ENCODE results near the gene PDE4DIP. TPM values are rescaled to one million over a fixed set of nuclear protein-coding genes. Genes with fewer than 3 reads are reported as not detected.
"Not testable (repeated sequence)": the region's sequence is repeated elsewhere in the genome, so short reads cannot be mapped to it uniquely, and the experiment has no call there.

The PDE4DIP gene
- total RNA-seq (100 to 1,000 TPM; 131 to 209 TPM), polyA plus RNA-seq (ENCODE audit: insufficient read length in 2 of 2) (100 to 1,000 TPM; 220 to 249 TPM)
- long read RNA-seq, donor 1, full-length matches to known transcripts: 9 of 109 reads
- long read RNA-seq, donor 1, partial matches to known transcripts: 60 of 109 reads
- long read RNA-seq, donor 1, other reads (novel, unspliced or antisense): 40 of 109 reads
- long read RNA-seq, donor 2, full-length matches to known transcripts: 3 of 3 reads
- long read RNA-seq, donor 2, partial matches to known transcripts: 0 of 3 reads
- long read RNA-seq, donor 2, other reads (novel, unspliced or antisense): 0 of 3 reads
- long read RNA-seq, donor 3, full-length matches to known transcripts: 3 of 3 reads
- long read RNA-seq, donor 3, partial matches to known transcripts: 0 of 3 reads
- long read RNA-seq, donor 3, other reads (novel, unspliced or antisense): 0 of 3 reads
- long read RNA-seq, donor 4, partial matches to known transcripts: 28 of 28 reads
- long read RNA-seq, donor 4, other reads (novel, unspliced or antisense): 0 of 28 reads

DNA sequence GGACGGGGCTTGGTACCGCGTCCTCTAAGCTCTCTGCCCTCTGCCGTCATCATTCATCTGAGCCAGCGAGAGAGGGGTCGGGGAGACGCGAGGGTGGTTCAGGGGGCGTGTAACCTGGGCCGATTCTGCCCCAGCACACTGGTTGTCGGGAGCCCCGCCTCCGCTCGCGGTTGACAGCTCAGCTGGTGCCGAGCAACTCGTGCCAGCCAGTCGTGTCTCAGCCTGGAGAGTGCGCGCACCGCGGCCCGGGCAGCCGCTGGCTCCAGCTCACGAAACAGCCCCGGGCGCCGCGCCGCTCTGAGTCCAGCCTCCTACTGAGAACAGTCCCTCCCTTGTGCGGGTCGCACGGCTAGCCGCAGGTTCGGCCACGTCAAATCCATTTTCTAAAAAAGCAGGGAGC, at the start of gene PDE4DIP:
Gene PDE4DIP (plus strand): TSS at position 209 of the 400 bp plus-strand sequence. CDS start 347 bp downstream, outside the sequence.
- H3K4me3 ChIP-seq (ENCODE audit: low read depth, low read length); DNase-seq (ENCODE audit: low read depth in 4 of 6, low spot score in 6 of 6): not testable (repeated sequence)

DNA sequence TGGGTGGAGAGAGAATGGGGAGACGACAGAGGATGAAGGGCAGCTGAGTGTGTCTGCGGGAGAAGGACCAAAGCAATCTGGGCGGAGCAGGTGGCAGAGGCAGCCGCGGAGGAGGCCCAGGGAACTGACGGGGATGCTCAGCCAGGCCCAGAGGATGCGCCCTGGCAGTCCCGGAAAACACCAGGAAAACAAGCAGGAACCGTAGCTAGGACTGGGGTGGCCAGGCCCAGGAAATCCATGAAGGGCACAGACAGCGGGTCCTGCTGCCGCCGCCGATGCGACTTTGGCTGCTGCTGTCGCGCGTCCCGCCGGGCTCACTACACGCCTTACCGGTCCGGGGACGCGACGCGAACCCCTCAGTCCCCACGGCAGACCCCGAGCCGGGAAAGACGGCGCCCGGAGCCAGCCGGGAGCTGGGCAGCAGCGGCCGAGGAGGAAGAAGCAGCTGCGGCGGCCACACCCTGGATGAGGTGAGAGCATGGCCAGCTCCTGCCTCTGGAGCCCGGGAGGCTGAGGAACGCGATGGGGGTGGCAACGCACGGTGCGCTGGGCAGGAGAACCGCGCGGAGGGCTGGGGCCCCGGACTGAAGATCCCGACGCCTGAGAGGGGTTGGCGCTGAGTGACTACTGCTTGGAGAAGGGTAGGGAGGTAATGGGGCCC, 35.8 kb upstream of the PDE4DIP start:
- DNase-seq (ENCODE audit: low read depth in 4 of 6, low spot score in 6 of 6); H3K4me1 ChIP-seq (ENCODE audit: control insufficient read depth, insufficient read depth, low read length); H3K27ac ChIP-seq (ENCODE audit: low read depth, low read length); H3K4me3 ChIP-seq (ENCODE audit: low read depth, low read length); H3K9me3 ChIP-seq (ENCODE audit: control insufficient read depth, insufficient read depth, low read length); H3K36me3 ChIP-seq (ENCODE audit: control insufficient read depth, insufficient read depth, low read length); H3K27me3 ChIP-seq (ENCODE audit: control insufficient read depth, insufficient read depth, low read length): not testable (repeated sequence)
- no CpG with 5 or more reads among the region's 50 CpGs for WGBS (ENCODE audit: insufficient coverage)

More for the DNA sequence above, at the start of gene PDE4DIP:
- no CpG with 5 or more reads among the region's 36 CpGs for WGBS (ENCODE audit: insufficient coverage)
- H3K9me3 ChIP-seq (ENCODE audit: control insufficient read depth, insufficient read depth, low read length); H3K27ac ChIP-seq (ENCODE audit: low read depth, low read length); H3K4me1 ChIP-seq (ENCODE audit: control insufficient read depth, insufficient read depth, low read length); H3K36me3 ChIP-seq (ENCODE audit: control insufficient read depth, insufficient read depth, low read length); H3K27me3 ChIP-seq (ENCODE audit: control insufficient read depth, insufficient read depth, low read length): not testable (repeated sequence)

DNA sequence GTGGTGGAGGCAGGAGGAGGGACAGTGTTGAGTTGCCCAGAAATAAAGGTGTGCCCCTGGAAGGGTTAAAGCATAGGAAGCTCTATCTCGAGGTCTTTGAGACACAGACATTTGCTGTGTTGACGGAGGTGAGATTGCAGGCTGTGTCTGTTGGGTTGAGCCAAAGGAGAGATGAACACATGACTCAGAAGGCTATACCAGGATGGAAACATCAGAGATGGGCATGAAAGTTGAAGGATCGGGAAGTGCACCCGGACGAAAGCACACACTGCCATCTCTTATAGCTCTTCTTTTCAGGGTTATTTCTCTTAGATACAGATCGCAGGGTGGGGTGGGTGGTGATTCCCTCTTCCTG, 35.3 kb upstream of the PDE4DIP start:
- not testable (repeated sequence) for H3K27me3 ChIP-seq (ENCODE audit: control insufficient read depth, insufficient read depth, low read length); DNase-seq (ENCODE audit: low read depth in 4 of 6, low spot score in 6 of 6); H3K4me1 ChIP-seq (ENCODE audit: control insufficient read depth, insufficient read depth, low read length); H3K36me3 ChIP-seq (ENCODE audit: control insufficient read depth, insufficient read depth, low read length); H3K9me3 ChIP-seq (ENCODE audit: control insufficient read depth, insufficient read depth, low read length); H3K27ac ChIP-seq (ENCODE audit: low read depth, low read length); H3K4me3 ChIP-seq (ENCODE audit: low read depth, low read length)
- WGBS (ENCODE audit: insufficient coverage): no CpG with 5 or more reads among the region's 6 CpGs

DNA sequence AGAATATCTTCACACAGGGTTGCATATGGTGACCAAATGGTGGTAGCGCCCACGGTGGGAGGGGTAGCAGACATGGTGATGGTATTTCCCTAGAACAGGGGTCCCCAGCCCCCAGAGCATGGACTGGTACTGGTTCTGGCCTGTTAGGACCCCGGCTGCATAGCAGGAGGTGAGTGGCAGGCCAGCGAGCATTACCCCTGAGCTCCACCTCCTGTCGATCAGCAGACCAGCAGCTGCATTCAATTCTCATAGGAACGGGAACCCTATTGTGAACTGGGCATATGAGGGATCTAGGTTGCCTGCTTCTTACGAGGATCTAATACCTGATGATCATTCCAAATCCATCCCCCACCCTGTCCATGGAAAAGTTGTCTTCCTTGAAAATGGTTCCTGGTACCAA, 22.0 kb upstream of the PDE4DIP start:
- H3K27me3 ChIP-seq (ENCODE audit: control insufficient read depth, insufficient read depth, low read length); H3K9me3 ChIP-seq (ENCODE audit: control insufficient read depth, insufficient read depth, low read length); H3K36me3 ChIP-seq (ENCODE audit: control insufficient read depth, insufficient read depth, low read length); H3K27ac ChIP-seq (ENCODE audit: low read depth, low read length); H3K4me1 ChIP-seq (ENCODE audit: control insufficient read depth, insufficient read depth, low read length); DNase-seq (ENCODE audit: low read depth in 4 of 6, low spot score in 6 of 6); H3K4me3 ChIP-seq (ENCODE audit: low read depth, low read length): not testable (repeated sequence)
- WGBS (ENCODE audit: insufficient coverage): no CpG with 5 or more reads among the region's 7 CpGs

DNA sequence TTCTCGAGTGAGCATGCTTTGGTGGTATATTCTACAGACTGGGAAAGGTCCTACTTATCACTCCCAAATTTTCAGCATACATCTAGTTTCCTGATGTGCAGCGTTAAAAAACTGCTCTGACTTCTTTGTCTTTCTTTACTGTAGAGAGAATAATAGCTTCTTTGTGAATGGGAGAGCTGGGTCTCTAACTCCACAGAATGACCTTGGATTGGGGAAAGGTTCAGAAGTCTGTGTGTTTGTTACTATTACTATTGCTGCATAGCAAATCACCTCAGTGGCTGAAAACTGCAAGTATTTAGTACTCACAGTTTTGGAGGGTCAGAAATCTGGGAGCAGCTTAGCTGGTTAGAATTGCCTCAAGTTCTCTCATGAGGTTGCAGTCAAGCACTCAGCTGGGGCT, 20.4 kb upstream of the PDE4DIP start:
- WGBS (ENCODE audit: insufficient coverage): no CpG with 5 or more reads among the region's 2 CpGs
- H3K9me3 ChIP-seq (ENCODE audit: control insufficient read depth, insufficient read depth, low read length); DNase-seq (ENCODE audit: low read depth in 4 of 6, low spot score in 6 of 6); H3K36me3 ChIP-seq (ENCODE audit: control insufficient read depth, insufficient read depth, low read length); H3K4me3 ChIP-seq (ENCODE audit: low read depth, low read length); H3K27ac ChIP-seq (ENCODE audit: low read depth, low read length); H3K27me3 ChIP-seq (ENCODE audit: control insufficient read depth, insufficient read depth, low read length); H3K4me1 ChIP-seq (ENCODE audit: control insufficient read depth, insufficient read depth, low read length): not testable (repeated sequence)

DNA sequence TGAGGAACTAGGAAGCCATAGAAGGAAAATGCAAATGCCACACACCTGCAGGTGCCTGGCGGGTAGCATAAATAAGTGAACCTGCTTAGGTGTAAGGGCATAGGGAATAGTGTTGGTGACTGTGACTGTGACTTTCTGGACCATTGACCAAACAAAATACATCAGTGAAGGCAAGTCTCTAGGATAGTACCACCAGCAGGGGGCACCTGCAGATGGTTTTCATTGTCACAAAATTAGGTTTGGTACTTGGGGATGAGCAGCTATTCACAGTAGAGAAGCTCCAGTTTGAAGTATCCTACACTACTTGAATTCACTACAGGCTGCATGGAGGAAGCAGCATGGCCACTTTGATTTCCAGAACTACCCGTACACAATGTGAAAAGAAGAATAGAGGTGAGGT, 19.2 kb upstream of the PDE4DIP start:
- no CpG with 5 or more reads among the region's 2 CpGs for WGBS (ENCODE audit: insufficient coverage)
- H3K4me3 ChIP-seq (ENCODE audit: low read depth, low read length); H3K4me1 ChIP-seq (ENCODE audit: control insufficient read depth, insufficient read depth, low read length): not testable (repeated sequence)

DNA sequence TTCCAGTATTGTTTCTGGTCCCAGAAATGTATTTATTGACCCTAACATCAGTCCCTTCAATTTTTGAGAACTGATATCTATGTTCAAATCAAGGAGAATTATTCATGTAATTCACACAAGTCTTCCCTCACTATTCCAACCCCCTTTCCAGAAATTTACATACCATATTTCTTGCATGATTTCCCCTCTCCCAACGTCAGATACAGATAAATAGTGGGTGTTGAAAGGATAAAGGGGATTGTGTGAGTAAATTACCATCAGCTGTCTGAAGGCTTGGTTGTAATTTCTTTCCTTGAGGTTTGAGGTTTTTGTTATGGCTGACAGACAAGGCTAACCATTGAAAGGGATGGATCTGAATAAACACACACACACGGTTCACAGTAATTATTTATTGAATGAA, 15.7 kb upstream of the PDE4DIP start:
- not testable (repeated sequence) for H3K36me3 ChIP-seq (ENCODE audit: control insufficient read depth, insufficient read depth, low read length); H3K27ac ChIP-seq (ENCODE audit: low read depth, low read length); H3K4me1 ChIP-seq (ENCODE audit: control insufficient read depth, insufficient read depth, low read length); H3K9me3 ChIP-seq (ENCODE audit: control insufficient read depth, insufficient read depth, low read length); H3K4me3 ChIP-seq (ENCODE audit: low read depth, low read length); H3K27me3 ChIP-seq (ENCODE audit: control insufficient read depth, insufficient read depth, low read length); DNase-seq (ENCODE audit: low read depth in 4 of 6, low spot score in 6 of 6)
- WGBS (ENCODE audit: insufficient coverage): no CpG with 5 or more reads among the region's 2 CpGs

More for the DNA sequence above, 19.2 kb upstream of the PDE4DIP start:
- H3K27ac ChIP-seq (ENCODE audit: low read depth, low read length); H3K36me3 ChIP-seq (ENCODE audit: control insufficient read depth, insufficient read depth, low read length); H3K9me3 ChIP-seq (ENCODE audit: control insufficient read depth, insufficient read depth, low read length); DNase-seq (ENCODE audit: low read depth in 4 of 6, low spot score in 6 of 6); H3K27me3 ChIP-seq (ENCODE audit: control insufficient read depth, insufficient read depth, low read length): not testable (repeated sequence)

DNA sequence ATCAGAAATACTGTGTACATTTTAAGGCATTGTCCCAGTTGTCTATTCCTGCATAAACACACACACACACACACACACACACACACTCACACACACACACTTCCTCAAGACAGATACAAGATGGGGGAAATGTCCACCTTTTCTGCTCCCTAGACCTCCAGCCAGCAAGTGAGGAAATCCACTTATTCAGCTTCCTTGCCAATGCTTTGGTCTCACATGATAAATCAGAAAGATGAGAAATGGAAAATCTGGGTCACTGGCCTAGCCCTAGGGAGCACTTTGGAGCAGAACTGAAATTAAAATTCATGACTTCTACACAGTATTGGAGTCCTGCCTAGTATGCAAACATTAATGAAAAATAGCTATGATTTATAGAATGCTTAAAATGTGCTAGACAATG, 15.3 kb upstream of the PDE4DIP start:
- not testable (repeated sequence) for H3K27me3 ChIP-seq (ENCODE audit: control insufficient read depth, insufficient read depth, low read length); H3K36me3 ChIP-seq (ENCODE audit: control insufficient read depth, insufficient read depth, low read length); H3K4me1 ChIP-seq (ENCODE audit: control insufficient read depth, insufficient read depth, low read length); DNase-seq (ENCODE audit: low read depth in 4 of 6, low spot score in 6 of 6); H3K27ac ChIP-seq (ENCODE audit: low read depth, low read length); H3K9me3 ChIP-seq (ENCODE audit: control insufficient read depth, insufficient read depth, low read length); H3K4me3 ChIP-seq (ENCODE audit: low read depth, low read length)

DNA sequence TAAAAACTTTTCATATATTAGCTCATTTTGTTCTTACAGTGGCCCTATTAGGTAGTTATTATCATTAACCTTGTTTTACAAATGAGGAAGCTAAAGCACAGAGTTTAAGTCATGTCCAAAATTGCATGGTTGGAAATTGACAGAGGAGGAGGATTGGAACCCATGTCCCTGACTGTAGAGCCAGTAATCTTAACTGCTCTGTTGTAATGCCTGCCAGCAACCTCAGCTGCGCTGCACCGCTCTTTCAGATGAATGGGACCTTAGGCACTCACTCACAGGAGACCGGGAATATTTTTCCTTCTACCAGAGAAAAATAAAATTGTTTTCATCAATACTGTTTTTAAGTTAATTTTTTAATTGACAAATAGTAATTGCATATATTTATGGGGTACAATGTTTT, 14.9 kb upstream of the PDE4DIP start:
- not testable (repeated sequence) for DNase-seq (ENCODE audit: low read depth in 4 of 6, low spot score in 6 of 6); H3K27me3 ChIP-seq (ENCODE audit: control insufficient read depth, insufficient read depth, low read length); H3K27ac ChIP-seq (ENCODE audit: low read depth, low read length); H3K4me1 ChIP-seq (ENCODE audit: control insufficient read depth, insufficient read depth, low read length); H3K4me3 ChIP-seq (ENCODE audit: low read depth, low read length); H3K36me3 ChIP-seq (ENCODE audit: control insufficient read depth, insufficient read depth, low read length); H3K9me3 ChIP-seq (ENCODE audit: control insufficient read depth, insufficient read depth, low read length)
- WGBS (ENCODE audit: insufficient coverage): no CpG with 5 or more reads among the region's 3 CpGs

DNA sequence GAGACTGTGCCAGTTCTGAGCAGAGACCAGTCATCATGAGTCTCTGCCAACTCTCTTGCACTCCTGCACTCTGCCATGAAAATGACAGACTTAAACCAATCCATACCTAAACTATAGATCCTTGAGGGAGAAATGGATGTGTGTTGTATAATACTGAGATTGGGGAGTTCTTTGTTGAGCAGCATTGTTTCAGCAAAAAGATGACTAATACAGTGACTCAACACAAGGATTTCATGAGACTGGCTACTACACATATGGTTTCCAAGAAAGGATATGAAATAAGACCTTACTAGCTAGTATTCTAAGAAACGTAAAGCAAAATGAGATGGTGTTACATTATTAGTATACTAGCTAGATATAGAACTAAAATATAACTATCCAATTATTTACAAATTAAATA, 3.0 kb upstream of the PDE4DIP start:
- not testable (repeated sequence) for H3K4me1 ChIP-seq (ENCODE audit: control insufficient read depth, insufficient read depth, low read length); H3K9me3 ChIP-seq (ENCODE audit: control insufficient read depth, insufficient read depth, low read length)
- WGBS (ENCODE audit: insufficient coverage): no CpG with 5 or more reads among the region's 1 CpG

More for the DNA sequence above, 3.0 kb upstream of the PDE4DIP start:
- not testable (repeated sequence) for H3K4me3 ChIP-seq (ENCODE audit: low read depth, low read length); H3K27me3 ChIP-seq (ENCODE audit: control insufficient read depth, insufficient read depth, low read length); H3K27ac ChIP-seq (ENCODE audit: low read depth, low read length); H3K36me3 ChIP-seq (ENCODE audit: control insufficient read depth, insufficient read depth, low read length); DNase-seq (ENCODE audit: low read depth in 4 of 6, low spot score in 6 of 6)

Measured in spinal cord (tissue), 10 donors.